ENCODE data around the gene YPEL1. TPM values are rescaled to one million over a fixed set of nuclear protein-coding genes. Genes with fewer than 3 reads are reported as not detected.
A peak's percentile ranks its signal among the peaks of the same experiment; 100 is the strongest.

Gene YPEL1
- total and polyA plus RNA-seq, 10 of the 15 experiments (the other 5 are each of a cell fraction or from before 2014, with no cell fraction given) = 0.13 to 5.0 (median 1.6) TPM

GRCh38 chr22:21651521-21652009 lies 84.0 kb downstream of the YPEL1 start:
- Histone ChIP-seq H3K9ac (ENCODE audit: control insufficient read depth, insufficient read depth, low read length) (peak overlapping the region; percentile 95), H3K79me2 (ENCODE audit: control insufficient read depth, insufficient read depth, low read length) (peaks cover 7% of the 10 kb centered on the region), H3K27ac (ENCODE audit: control insufficient read depth, insufficient read depth) (peak overlapping the region; percentile 89), H3K27me3 (replicated peaks in 1 of 2; ENCODE audit: control insufficient read depth in 2 of 2, insufficient read depth in 2 of 2, low read length in 1 of 2) (no peaks in the 10 kb centered on the region), H2AFZ (ENCODE audit: control insufficient read depth, low read depth, low read length) (peak overlapping the region; percentile 88), H4K20me1 (ENCODE audit: control insufficient read depth, insufficient read depth) (no peaks in the 10 kb centered on the region), H3K9me3 (replicated peaks; ENCODE audit: control insufficient read depth, insufficient read depth, low read length) (no peaks in the 10 kb centered on the region), H3K4me2 (ENCODE audit: control insufficient read depth, insufficient read depth) (peak overlapping the region; percentile 93), H3K4me3 (peak overlapping the region; percentile 73), H3K36me3 (ENCODE audit: control insufficient read depth in 2 of 2, insufficient read depth in 2 of 2, low read length in 1 of 2) (peaks cover 3% of the 10 kb centered on the region in 2 experiments), H3K4me1 (ENCODE audit: control insufficient read depth, insufficient read depth, low read length) (peaks cover 3% of the 10 kb centered on the region)
- WGBS (ENCODE audit: insufficient coverage, insufficient replicate concordance, low lambda C conversion rate, missing lambda C conversion rate) = under 1% methylated on average over 29 of the region's 29 CpGs
- DNase-seq (ENCODE audit: low read depth, low spot score) (no peak), FAIRE-seq (no peak), ATAC-seq (peak; percentile 41)
- TF ChIP-seq RELA (IDR thresholded peaks at IDR 0.05; ENCODE audit: borderline replicate concordance, partially characterized antibody) (peak; percentile 47), HDAC2 (IDR thresholded peaks at IDR 0.05) (no peak), FOXM1 (IDR thresholded peaks at IDR 0.05; ENCODE audit: low read depth, low read length) (peak; percentile 6; the same call in 1 of the 2 replicates), RELB (IDR thresholded peaks at IDR 0.05; ENCODE audit: low read depth) (peak; percentile 62), STAT3 (IDR thresholded peaks at IDR 0.05; ENCODE audit: low read depth, low read length) (no peak), MXI1 (IDR thresholded peaks at IDR 0.05; ENCODE audit: low read depth, low read length) (no peak), RUNX3 (IDR thresholded peaks at IDR 0.05; ENCODE audit: low read length) (0 out of 2 replicates have a peak, but pooled peaks have one; percentile 16), BHLHE40 (IDR thresholded peaks at IDR 0.05; ENCODE audit: borderline replicate concordance in 1 of 2, low read depth in 2 of 2, low read length in 1 of 2) (no peak), DPF2 (IDR thresholded peaks at IDR 0.05) (0 out of 2 replicates have a peak, but pooled peaks have one; percentile 24), RB1 (IDR thresholded peaks at IDR 0.05; ENCODE audit: borderline replicate concordance) (0 out of 2 replicates have a peak, but pooled peaks have one; percentile 52)
- ChIA-PET RAD21 (ENCODE audit: unreplicated experiment) (interaction anchor here (1.0 to 1.6 kb wide), 2 partner anchors 8 to 111 kb away, joined by 4 read pairs; no protein-coding TSS in a partner anchor), CTCF (interaction anchor here (0.8 to 3.0 kb wide), 5 partner anchors 10 to 559 kb away, joined by 3 to 10 read pairs (median 3); partner anchors contain the start of genes SDF2L1 and YDJC), POLR2A (interaction anchor here (1.4 kb wide), 2 partner anchors 10 to 73 kb away, joined by 3 to 4 read pairs; partner anchors contain the start of gene SDF2L1), SMC1A (ENCODE audit: uncharacterized antibody, unreplicated experiment) (interaction anchor here (0.8 to 2.4 kb wide), 4 partner anchors 10 to 287 kb away, joined by 3 to 8 read pairs (median 3); partner anchors contain the start of gene SDF2L1)
- in situ Hi-C loops (cut with MboI) (no loop called here), intact Hi-C loops (cut with micrococcal nuclease; ENCODE audit: unreplicated experiment) (no loop called here)
- BruUV-seq (replicated peaks) = no TSS peak

Data from GM12878 (cell line).